Suprapubic skin (tissue), 4 donors: ENCODE results near the gene CCDC138. TPM values are rescaled to one million over a fixed set of nuclear protein-coding genes. Genes with fewer than 3 reads are reported as not detected.

ENCODE experiments used
- DNase-seq, 2 donors: peaks; one replicate each; pipeline ENCODE4 v3.0.0-alpha.2; 2019; ENCODE audit warnings: low spot score in 2 of 2
- H3K27ac ChIP-seq: fragments of 200-600 bp; sonication (generic); one replicate; pipeline ENCODE4 v1.5.1; 2019
- H3K27me3 ChIP-seq: fragments of 200-600 bp; sonication (generic); one replicate; pipeline ENCODE4 v1.5.1; 2019
- H3K36me3 ChIP-seq: fragments of 200-600 bp; sonication (generic); one replicate; pipeline ENCODE4 v1.5.1; 2019
- H3K4me1 ChIP-seq: fragments of 200-600 bp; sonication (generic); one replicate; pipeline ENCODE4 v1.5.1; 2019
- H3K4me3 ChIP-seq: fragments of 200-600 bp; sonication (generic); one replicate; pipeline ENCODE4 v1.5.1; 2019; ENCODE audit warnings: mild to moderate bottlenecking
- H3K9me3 ChIP-seq: fragments of 200-600 bp; sonication (generic); one replicate; pipeline ENCODE4 v1.5.1; 2019
- CTCF ChIP-seq, 2 donors: fragments of 200-600 bp in 1 of 2; fragments of 450-650 bp in 1 of 2; sonication (generic) in 1 of 2; IDR thresholded peaks; one replicate each; pipeline ENCODE4 v1.5.1; 2016 to 2019; ENCODE audit warnings: antibody characterized with exemption in 2 of 2, mild to moderate bottlenecking in 1 of 2, moderate library complexity in 1 of 2
- EP300 ChIP-seq: sonication (generic); formaldehyde crosslinking; IDR thresholded peaks from one replicate; pipeline ENCODE4 v1.6.1; 2017; ENCODE audit warnings: antibody characterized with exemption
- POLR2A ChIP-seq, 2 donors: fragments of 450-650 bp; IDR thresholded peaks; one replicate each; pipeline ENCODE4 v1.6.1; 2017; ENCODE audit warnings: antibody characterized with exemption in 2 of 2, mild to moderate bottlenecking in 2 of 2, moderate library complexity in 2 of 2
- POLR2AphosphoS5 ChIP-seq, 3 donors: sonication (generic); formaldehyde crosslinking; IDR thresholded peaks; one replicate each; pipeline ENCODE4 v1.6.1; 2017; ENCODE audit warnings: antibody characterized with exemption in 3 of 3
- WGBS: methylation state at CpG from one replicate; pipeline ENCODE4 v1.1.5; 2018; 5-methylcytosine and 5-hydroxymethylcytosine counted together
- total RNA-seq, 4 donors: library from RNA; depleted of rRNA; stranded (reverse); fragments of >200 nt; gene quantifications; one replicate each; pipeline ENCODE4 v1.1.0, GENCODE V29; 2016

The CCDC138 gene
- total RNA-seq, 4 donors from 2014 or later = 1.4 to 9.3 (median 4.9) TPM

- peak in 1 of 2 donors; percentile 72 for DNase-seq
- TF ChIP-seq EP300 (no peak), CTCF (IDR thresholded peaks at IDR 0.05) (no peak), POLR2A (IDR thresholded peaks at IDR 0.05) (no peak), POLR2AphosphoS5 (IDR thresholded peaks at IDR 0.05) (no peak)
- no peaks in the 10 kb centered on the region for H3K9me3 ChIP-seq
- H3K36me3 ChIP-seq = no peaks in the 10 kb centered on the region
- 53% methylated on average over 13 of the region's 14 CpGs for WGBS
- H3K27ac ChIP-seq = no peak overlapping the region
- H3K4me3 ChIP-seq = no peak overlapping the region
- peaks cover 2% of the 10 kb centered on the region for H3K4me1 ChIP-seq
- H3K27me3 ChIP-seq = no peaks in the 10 kb centered on the region
These were observed 130.3 kb downstream of the CCDC138 start for GRCh38 chr2:108916796-108917421.

DNA sequence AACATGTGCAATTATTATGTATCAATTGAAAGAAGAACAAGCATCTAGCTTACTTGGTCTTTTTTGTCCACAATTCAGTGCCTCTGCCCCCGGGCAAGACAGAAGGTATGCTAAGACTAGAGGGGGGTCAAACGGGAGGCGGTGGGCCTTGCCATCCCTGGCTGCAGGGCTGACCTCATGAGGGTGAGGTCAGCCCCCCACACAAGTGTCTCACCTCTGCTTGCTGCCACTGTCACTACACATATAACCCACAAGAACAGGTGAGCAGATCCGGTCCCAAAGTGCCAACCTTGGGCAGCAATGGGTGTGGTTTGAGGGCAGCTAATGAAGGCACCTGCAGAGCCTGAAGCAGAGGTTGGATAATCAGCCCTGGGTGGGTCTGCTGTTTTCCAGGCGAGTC is 131.0 kb downstream of the CCDC138 start:
- Histone ChIP-seq H3K4me1 (peaks cover 7% of the 10 kb centered on the region), H3K4me3 (no peak overlapping the region), H3K27me3 (no peaks in the 10 kb centered on the region), H3K36me3 (no peaks in the 10 kb centered on the region), H3K9me3 (no peaks in the 10 kb centered on the region), H3K27ac (no peak overlapping the region)
- TF ChIP-seq POLR2AphosphoS5 (IDR thresholded peaks at IDR 0.05) (no peak), EP300 (no peak), CTCF (IDR thresholded peaks at IDR 0.05) (no peak), POLR2A (IDR thresholded peaks at IDR 0.05) (no peak)
- WGBS = 73% methylated on average over 5 of the region's 5 CpGs
- DNase-seq = peak in 1 of 2 donors; percentile 65

- WGBS = 100% methylated on average over 8 of the region's 15 CpGs
- no peak for TF ChIP-seq CTCF (IDR thresholded peaks at IDR 0.05)
- TF ChIP-seq POLR2AphosphoS5 (IDR thresholded peaks at IDR 0.05) = no peak
- no peak for TF ChIP-seq EP300
- TF ChIP-seq POLR2A (IDR thresholded peaks at IDR 0.05) = no peak
- peak in 1 of 2 donors; percentile 48 for DNase-seq
These were observed 131.7 kb downstream of the CCDC138 start for GRCh38 chr2:108918156-108918874.

DNA sequence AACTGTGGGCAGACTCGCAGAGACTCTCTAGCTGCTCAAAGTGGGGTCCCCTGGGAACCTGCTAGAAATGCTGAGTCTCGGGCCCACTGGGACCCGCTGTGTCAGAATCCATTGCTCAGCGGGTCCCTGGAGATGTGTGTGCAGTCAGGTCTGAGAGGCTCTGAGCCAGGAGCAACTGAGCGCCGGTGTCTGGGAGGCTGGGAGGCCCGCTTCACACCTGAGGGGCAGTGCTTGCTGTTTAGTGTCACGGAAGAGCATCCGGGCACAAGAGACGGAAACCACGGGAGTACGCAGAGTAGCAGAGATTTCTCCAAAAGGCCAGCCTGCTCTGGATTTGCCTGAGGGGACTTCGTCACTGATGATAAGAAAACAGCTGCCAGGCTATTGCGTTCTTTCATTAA is 132.4 kb downstream of the CCDC138 start:
- no peaks in the 10 kb centered on the region for H3K36me3 ChIP-seq
- H3K4me1 ChIP-seq = peaks cover 20% of the 10 kb centered on the region
- no peaks in the 10 kb centered on the region for H3K27me3 ChIP-seq
- H3K27ac ChIP-seq = no peak overlapping the region
- DNase-seq = peak in 1 of 2 donors; percentile 49
- 100% methylated on average over 11 of the region's 14 CpGs for WGBS
- no peak overlapping the region for H3K4me3 ChIP-seq
- TF ChIP-seq POLR2A (IDR thresholded peaks at IDR 0.05) (no peak), EP300 (no peak), POLR2AphosphoS5 (IDR thresholded peaks at IDR 0.05) (no peak), CTCF (IDR thresholded peaks at IDR 0.05) (no peak)
- no peaks in the 10 kb centered on the region for H3K9me3 ChIP-seq

More at GRCh38 chr2:108918156-108918874, 131.7 kb downstream of the CCDC138 start:
- no peak overlapping the region for H3K4me3 ChIP-seq
- no peaks in the 10 kb centered on the region for H3K27me3 ChIP-seq
- peaks cover 14% of the 10 kb centered on the region for H3K4me1 ChIP-seq
- no peak overlapping the region for H3K27ac ChIP-seq
- no peaks in the 10 kb centered on the region for H3K9me3 ChIP-seq
- H3K36me3 ChIP-seq = no peaks in the 10 kb centered on the region
